ENCODE data around the gene TBK1.

GRCh38 chr12:64545081-64545382, 93.1 kb downstream of the TBK1 start:
- TF ChIP-seq ZZZ3 (IDR thresholded peaks at IDR 0.05; ENCODE audit: control insufficient read depth, insufficient read length, low read depth) (no peak), YBX1 (IDR thresholded peaks at IDR 0.05) (no peak), POLR2A (IDR thresholded peaks at IDR 0.05; ENCODE audit: low read depth, low read length) (no peak), EZH2 (IDR thresholded peaks at IDR 0.05; ENCODE audit: borderline replicate concordance, control insufficient read depth, low read depth, low read length) (no peak)
- TF ChIP-seq, protein P1, sequence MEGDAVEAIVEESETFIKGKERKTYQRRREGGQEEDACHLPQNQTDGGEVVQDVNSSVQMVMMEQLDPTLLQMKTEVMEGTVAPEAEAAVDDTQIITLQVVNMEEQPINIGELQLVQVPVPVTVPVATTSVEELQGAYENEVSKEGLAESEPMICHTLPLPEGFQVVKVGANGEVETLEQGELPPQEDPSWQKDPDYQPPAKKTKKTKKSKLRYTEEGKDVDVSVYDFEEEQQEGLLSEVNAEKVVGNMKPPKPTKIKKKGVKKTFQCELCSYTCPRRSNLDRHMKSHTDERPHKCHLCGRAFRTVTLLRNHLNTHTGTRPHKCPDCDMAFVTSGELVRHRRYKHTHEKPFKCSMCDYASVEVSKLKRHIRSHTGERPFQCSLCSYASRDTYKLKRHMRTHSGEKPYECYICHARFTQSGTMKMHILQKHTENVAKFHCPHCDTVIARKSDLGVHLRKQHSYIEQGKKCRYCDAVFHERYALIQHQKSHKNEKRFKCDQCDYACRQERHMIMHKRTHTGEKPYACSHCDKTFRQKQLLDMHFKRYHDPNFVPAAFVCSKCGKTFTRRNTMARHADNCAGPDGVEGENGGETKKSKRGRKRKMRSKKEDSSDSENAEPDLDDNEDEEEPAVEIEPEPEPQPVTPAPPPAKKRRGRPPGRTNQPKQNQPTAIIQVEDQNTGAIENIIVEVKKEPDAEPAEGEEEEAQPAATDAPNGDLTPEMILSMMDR (IDR thresholded peaks at IDR 0.05 in 2 of 3, conservative IDR thresholded peaks at IDR 0.05 in 1 of 3; ENCODE audit: control insufficient read depth in 2 of 3, extremely low read depth in 1 of 3, insufficient read depth in 1 of 3, low read depth in 3 of 3, low read length in 3 of 3), result no peak

All from GM12878 (cell line).